ENCODE results near the gene RNASEH2A. TPM values are rescaled to one million over a fixed set of nuclear protein-coding genes. Genes with fewer than 3 reads are reported as not detected.
"Not testable (repeated sequence)": the region's sequence is repeated elsewhere in the genome, so short reads cannot be mapped to it uniquely, and the experiment has no call there.

RNASEH2A gene
- total and polyA plus RNA-seq, 11 donors = 0.63 to 8.6 (median 4.0) TPM

GRCh38 chr19:12796146-12797071 lies 10.0 kb upstream of the RNASEH2A start:
- Histone ChIP-seq H3K27me3 (peaks cover 0 to 3% (median 0%) of the 10 kb centered on the region in 9 donors), H3K4me1 (peaks cover 3 to 41% (median 23%) of the 10 kb centered on the region in 12 donors), H3K27ac (peak overlapping the region in 11 of 12 donors; percentile 42 to 100 (median 57)), H3K9me3 (no peaks in the 10 kb centered on the region), H3K4me3 (peak overlapping the region in 4 of 12 donors; percentile 4 to 45 (median 24)), H3K36me3 (peaks cover 0 to 40% (median 27%) of the 10 kb centered on the region in 9 donors)
- DNase-seq (peak; percentile 74 to 87 (median 79)), ATAC-seq (peak; percentile 12 to 21 (median 15))
- TF ChIP-seq POLR2A (IDR thresholded peaks at IDR 0.05) = no peak
- TF ChIP-seq, protein P1, sequence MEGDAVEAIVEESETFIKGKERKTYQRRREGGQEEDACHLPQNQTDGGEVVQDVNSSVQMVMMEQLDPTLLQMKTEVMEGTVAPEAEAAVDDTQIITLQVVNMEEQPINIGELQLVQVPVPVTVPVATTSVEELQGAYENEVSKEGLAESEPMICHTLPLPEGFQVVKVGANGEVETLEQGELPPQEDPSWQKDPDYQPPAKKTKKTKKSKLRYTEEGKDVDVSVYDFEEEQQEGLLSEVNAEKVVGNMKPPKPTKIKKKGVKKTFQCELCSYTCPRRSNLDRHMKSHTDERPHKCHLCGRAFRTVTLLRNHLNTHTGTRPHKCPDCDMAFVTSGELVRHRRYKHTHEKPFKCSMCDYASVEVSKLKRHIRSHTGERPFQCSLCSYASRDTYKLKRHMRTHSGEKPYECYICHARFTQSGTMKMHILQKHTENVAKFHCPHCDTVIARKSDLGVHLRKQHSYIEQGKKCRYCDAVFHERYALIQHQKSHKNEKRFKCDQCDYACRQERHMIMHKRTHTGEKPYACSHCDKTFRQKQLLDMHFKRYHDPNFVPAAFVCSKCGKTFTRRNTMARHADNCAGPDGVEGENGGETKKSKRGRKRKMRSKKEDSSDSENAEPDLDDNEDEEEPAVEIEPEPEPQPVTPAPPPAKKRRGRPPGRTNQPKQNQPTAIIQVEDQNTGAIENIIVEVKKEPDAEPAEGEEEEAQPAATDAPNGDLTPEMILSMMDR (IDR thresholded peaks at IDR 0.05) = peak; percentile 87 to 96 (median 92)
- intact Hi-C loops (cut with DNase I) = loop anchor here (1.0 to 5.0 kb wide), 5 partner anchors 19 to 84 kb away; no protein-coding TSS in a partner anchor
- WGBS, 4 donors = 6 to 11% (median 9%) methylated on average over 17 to 18 of the region's 18 CpGs

GRCh38 chr19:12797141-12797587 lies 9.2 kb upstream of the RNASEH2A start:
- Histone ChIP-seq H3K4me1 (peaks cover 3 to 48% (median 24%) of the 10 kb centered on the region in 12 donors), H3K27me3 (peaks cover 0 to 6% (median 0%) of the 10 kb centered on the region in 9 donors), H3K27ac (peak overlapping the region in 1 of 12 donors; percentile 4), H3K4me3 (no peak overlapping the region), H3K36me3 (peaks cover 0 to 40% (median 26%) of the 10 kb centered on the region in 9 donors), H3K9me3 (no peaks in the 10 kb centered on the region)
- ATAC-seq (no peak), DNase-seq (no peak)
- 92 to 96% (median 94%) methylated on average over 6 of the region's 6 CpGs for WGBS, 4 donors
- intact Hi-C loops (cut with DNase I) = loop anchor here in 8 of 10 donors (1.0 to 5.0 kb wide), 4 partner anchors 20 to 85 kb away; no protein-coding TSS in a partner anchor
- TF ChIP-seq, protein P1 (IDR thresholded peaks at IDR 0.05) = no peak
- TF ChIP-seq POLR2A (IDR thresholded peaks at IDR 0.05) = no peak

DNA sequence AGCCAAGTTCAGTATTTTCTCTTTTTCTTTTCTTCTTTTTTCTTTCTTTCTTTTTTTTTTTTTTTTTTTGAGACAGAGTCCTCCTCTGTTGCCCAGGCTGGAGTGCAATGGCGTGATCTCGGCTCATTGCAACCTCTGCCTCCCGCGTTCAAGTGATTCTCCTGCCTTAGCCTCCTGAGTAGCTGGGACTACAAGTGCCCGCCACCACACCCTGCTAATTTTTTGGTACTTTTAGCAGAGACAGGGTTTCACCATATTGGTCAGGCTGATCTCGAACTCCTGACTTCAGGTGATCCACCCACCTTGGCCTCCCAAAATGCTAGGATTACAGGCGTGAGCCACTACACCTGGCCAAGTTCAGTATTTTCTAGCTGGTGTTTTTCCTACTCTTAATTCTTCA lies 8.8 kb upstream of the RNASEH2A start:
- not testable (repeated sequence) for DNase-seq, H3K27me3 ChIP-seq, ATAC-seq, H3K27ac ChIP-seq, H3K4me3 ChIP-seq, H3K9me3 ChIP-seq
- intact Hi-C loops (cut with DNase I) = loop anchor here in 8 of 10 donors (1.0 to 5.0 kb wide), 4 partner anchors 21 to 85 kb away; no protein-coding TSS in a partner anchor
- Histone ChIP-seq H3K4me1 (peaks cover 3 to 52% (median 28%) of the 10 kb centered on the region in 12 donors), H3K36me3 (peaks cover 0 to 40% (median 21%) of the 10 kb centered on the region in 9 donors)
- WGBS, 4 donors = 93 to 98% (median 96%) methylated on average over 7 of the region's 7 CpGs

- Histone ChIP-seq H3K36me3 (peaks cover 0 to 40% (median 18%) of the 10 kb centered on the region in 9 donors), H3K4me3 (peak overlapping the region in 5 of 12 donors; percentile 69 to 98 (median 94)), H3K27me3 (peaks cover 0 to 6% (median 0%) of the 10 kb centered on the region in 9 donors), H3K4me1 (peaks cover 3 to 44% (median 21%) of the 10 kb centered on the region in 12 donors), H3K9me3 (no peaks in the 10 kb centered on the region), H3K27ac (peak overlapping the region in 3 of 12 donors; percentile 86 to 97 (median 87))
- 78 to 86% (median 81%) methylated on average over 15 to 18 of the region's 18 CpGs for WGBS, 4 donors
- ATAC-seq (no peak), DNase-seq (no peak)
- intact Hi-C loops (cut with DNase I) = loop anchor here in 9 of 10 donors (5.0 kb wide), 4 partner anchors 33 to 88 kb away; partner anchors contain the start of gene TNPO2 (in 2 of the 9)
- TF ChIP-seq POLR2A (IDR thresholded peaks at IDR 0.05) = no peak
- TF ChIP-seq, protein P1 (IDR thresholded peaks at IDR 0.05) = no peak
These were observed 6.5 kb upstream of the RNASEH2A start for GRCh38 chr19:12799742-12800465.

Measured in heart left ventricle (tissue), 16 donors.